Measurements from ENCODE around the gene ADGRF5.

Gene ADGRF5

DNA sequence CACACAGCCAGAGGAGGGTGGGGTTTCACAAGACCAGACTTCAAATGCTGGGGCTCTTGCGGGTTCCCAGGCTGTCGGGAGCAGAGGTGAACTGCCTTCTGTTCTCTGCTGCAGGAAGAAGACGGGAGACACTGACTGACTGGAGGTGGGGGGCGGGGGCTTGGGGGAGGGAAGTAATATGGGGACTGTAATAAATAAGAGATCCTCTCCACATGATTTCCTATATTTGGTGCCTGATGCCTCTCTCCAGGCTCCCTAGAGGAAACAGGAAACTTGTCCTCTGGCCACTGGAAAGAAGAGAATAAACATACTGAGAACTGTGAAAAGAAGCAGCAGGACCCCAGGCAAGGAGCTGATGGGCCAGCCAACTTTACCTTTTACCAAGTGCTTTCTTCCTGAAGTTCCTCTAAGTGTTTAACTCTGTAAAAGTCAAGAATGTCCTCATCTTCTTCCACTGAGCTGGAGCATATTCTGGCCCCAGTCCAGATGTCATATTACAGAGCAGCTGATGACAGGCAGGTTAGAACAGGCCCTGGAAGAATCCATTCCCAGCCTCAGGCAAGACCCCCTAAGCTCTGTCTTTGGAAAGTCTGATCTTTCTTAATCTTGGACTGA, 33.2 kb upstream of the ADGRF5 start:
- Histone ChIP-seq H3K4me3 (no peak overlapping the region), H3K9me3 (no peaks in the 10 kb centered on the region), H3K9ac (no peak overlapping the region), H4K20me1 (no peaks in the 10 kb centered on the region), H3K27ac (no peak overlapping the region), H3K4me2 (no peak overlapping the region), H3K27me3 (no peaks in the 10 kb centered on the region), H3K4me1 (no peaks in the 10 kb centered on the region), H3K36me3 (no peaks in the 10 kb centered on the region)
- TF ChIP-seq Cebpa-rat (IDR thresholded peaks at IDR 0.05), result no peak

GRCh38 chr6:46953921-46954320, 32.2 kb upstream of the ADGRF5 start:
- Histone ChIP-seq H4K20me1 (no peaks in the 10 kb centered on the region), H3K27ac (no peak overlapping the region), H3K4me1 (no peaks in the 10 kb centered on the region), H3K9ac (no peak overlapping the region), H3K27me3 (no peaks in the 10 kb centered on the region), H3K4me3 (no peak overlapping the region), H3K4me2 (no peak overlapping the region), H3K9me3 (no peaks in the 10 kb centered on the region), H3K36me3 (no peaks in the 10 kb centered on the region)
- TF ChIP-seq Cebpa-rat (IDR thresholded peaks at IDR 0.05), result no peak

GRCh38 chr6:46949632-46950280, 28.0 kb upstream of the ADGRF5 start:
- no peaks in the 10 kb centered on the region for H3K27me3 ChIP-seq
- H3K4me3 ChIP-seq, result no peak overlapping the region
- H3K36me3 ChIP-seq, result no peaks in the 10 kb centered on the region
- no peaks in the 10 kb centered on the region for H3K9me3 ChIP-seq
- no peak for TF ChIP-seq Cebpa-rat (IDR thresholded peaks at IDR 0.05)
- H3K9ac ChIP-seq, result no peak overlapping the region
- no peak overlapping the region for H3K27ac ChIP-seq
- H4K20me1 ChIP-seq, result no peaks in the 10 kb centered on the region
- H3K4me1 ChIP-seq, result no peaks in the 10 kb centered on the region
- no peak overlapping the region for H3K4me2 ChIP-seq

GRCh38 chr6:46948699-46949098, 27.0 kb upstream of the ADGRF5 start:
- no peaks in the 10 kb centered on the region for H3K4me1 ChIP-seq
- H3K27me3 ChIP-seq, result no peaks in the 10 kb centered on the region
- H3K4me3 ChIP-seq, result no peak overlapping the region
- no peak for TF ChIP-seq Cebpa-rat (IDR thresholded peaks at IDR 0.05)
- no peaks in the 10 kb centered on the region for H3K36me3 ChIP-seq
- H3K9ac ChIP-seq, result no peak overlapping the region
- H4K20me1 ChIP-seq, result no peaks in the 10 kb centered on the region
- no peak overlapping the region for H3K27ac ChIP-seq
- H3K9me3 ChIP-seq, result no peaks in the 10 kb centered on the region
- H3K4me2 ChIP-seq, result no peak overlapping the region

DNA sequence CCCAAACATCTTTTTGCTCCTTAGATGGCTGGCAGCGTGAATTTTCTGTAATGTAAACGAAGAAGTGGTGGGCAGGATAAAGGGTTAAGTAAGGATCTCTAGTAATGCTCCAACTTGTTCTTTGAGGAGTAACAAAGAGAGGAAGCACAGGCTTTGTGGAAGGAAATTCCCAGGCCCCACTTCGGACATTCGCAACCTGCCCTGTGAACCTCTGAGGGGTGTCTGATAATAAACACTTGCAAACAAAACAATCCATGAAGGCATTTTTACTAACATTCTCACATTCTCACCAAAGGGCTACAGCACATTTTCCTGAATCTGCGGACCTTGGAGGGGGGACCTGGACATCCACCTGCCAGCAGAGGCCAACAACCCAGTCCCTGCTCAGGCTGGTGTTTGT, 25.8 kb upstream of the ADGRF5 start:
- TF ChIP-seq Cebpa-rat (IDR thresholded peaks at IDR 0.05), result no peak
- H3K9me3 ChIP-seq, result no peaks in the 10 kb centered on the region
- no peak overlapping the region for H3K27ac ChIP-seq
- no peaks in the 10 kb centered on the region for H3K36me3 ChIP-seq
- no peaks in the 10 kb centered on the region for H3K27me3 ChIP-seq
- H3K9ac ChIP-seq, result no peak overlapping the region
- H3K4me2 ChIP-seq, result no peak overlapping the region
- H3K4me1 ChIP-seq, result no peaks in the 10 kb centered on the region
- no peak overlapping the region for H3K4me3 ChIP-seq
- H4K20me1 ChIP-seq, result no peaks in the 10 kb centered on the region

- Histone ChIP-seq H3K4me1 (no peaks in the 10 kb centered on the region), H3K4me2 (no peak overlapping the region), H3K27me3 (no peaks in the 10 kb centered on the region), H3K9me3 (no peaks in the 10 kb centered on the region), H3K36me3 (no peaks in the 10 kb centered on the region), H3K9ac (no peak overlapping the region), H4K20me1 (no peaks in the 10 kb centered on the region), H3K4me3 (no peak overlapping the region), H3K27ac (no peak overlapping the region)
- TF ChIP-seq Cebpa-rat (IDR thresholded peaks at IDR 0.05), result no peak
These were observed 18.9 kb upstream of the ADGRF5 start for GRCh38 chr6:46940433-46941226.

DNA sequence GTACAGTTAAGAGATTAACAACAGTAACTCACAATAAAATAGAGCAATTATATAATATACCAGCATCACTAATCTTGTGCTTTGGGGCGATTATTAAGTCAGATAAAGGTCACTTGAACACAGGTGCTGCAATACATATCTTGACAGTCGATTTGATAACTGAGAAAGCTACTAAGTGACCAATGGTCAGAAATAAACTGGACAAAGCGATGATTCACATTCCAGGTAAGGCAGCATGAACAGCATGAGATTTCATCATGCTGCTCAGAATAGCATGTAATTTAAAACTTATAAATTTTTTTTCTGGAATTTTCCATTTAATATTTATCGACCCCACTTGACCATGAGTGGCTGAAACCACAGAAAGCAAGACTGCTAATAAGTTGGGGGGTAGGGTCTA, 15.9 kb upstream of the ADGRF5 start:
- Histone ChIP-seq H3K9ac (no peak overlapping the region), H4K20me1 (no peaks in the 10 kb centered on the region), H3K9me3 (no peaks in the 10 kb centered on the region), H3K27me3 (no peaks in the 10 kb centered on the region), H3K4me3 (no peak overlapping the region), H3K4me1 (no peaks in the 10 kb centered on the region), H3K4me2 (no peak overlapping the region), H3K36me3 (no peaks in the 10 kb centered on the region), H3K27ac (no peak overlapping the region)
- no peak for TF ChIP-seq Cebpa-rat (IDR thresholded peaks at IDR 0.05)

GRCh38 chr6:46935687-46936086, 13.9 kb upstream of the ADGRF5 start:
- H4K20me1 ChIP-seq, result no peaks in the 10 kb centered on the region
- no peak overlapping the region for H3K4me2 ChIP-seq
- no peak for TF ChIP-seq Cebpa-rat (IDR thresholded peaks at IDR 0.05)
- H3K4me3 ChIP-seq, result no peak overlapping the region
- no peak overlapping the region for H3K27ac ChIP-seq
- H3K4me1 ChIP-seq, result no peaks in the 10 kb centered on the region
- H3K9me3 ChIP-seq, result no peaks in the 10 kb centered on the region
- H3K9ac ChIP-seq, result no peak overlapping the region
- no peaks in the 10 kb centered on the region for H3K36me3 ChIP-seq
- H3K27me3 ChIP-seq, result no peaks in the 10 kb centered on the region

DNA sequence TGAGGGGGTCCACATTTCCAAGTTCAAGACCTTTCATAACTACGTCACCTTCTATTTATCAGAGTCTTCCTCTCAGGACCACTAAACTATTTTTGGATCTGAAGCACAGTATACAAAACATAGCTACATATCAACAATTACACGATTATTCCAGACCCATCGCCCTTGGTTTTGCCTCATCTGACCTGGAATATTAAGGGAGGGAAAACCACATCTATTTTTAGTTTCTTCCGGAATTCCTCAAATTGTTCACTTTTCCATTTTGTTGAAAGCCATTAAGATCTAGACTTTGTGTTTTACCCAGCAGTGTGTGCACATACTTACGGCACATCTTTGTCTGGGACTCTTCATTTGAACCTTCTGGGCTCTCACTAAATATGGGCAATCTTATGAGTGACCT, 12.0 kb upstream of the ADGRF5 start:
- Histone ChIP-seq H4K20me1 (no peaks in the 10 kb centered on the region), H3K27ac (no peak overlapping the region), H3K4me2 (no peak overlapping the region), H3K27me3 (no peaks in the 10 kb centered on the region), H3K4me3 (no peak overlapping the region), H3K9me3 (no peaks in the 10 kb centered on the region), H3K36me3 (no peaks in the 10 kb centered on the region), H3K9ac (no peak overlapping the region), H3K4me1 (no peaks in the 10 kb centered on the region)
- no peak for TF ChIP-seq Cebpa-rat (IDR thresholded peaks at IDR 0.05)

Data from BLaER1 (cell line).